Colonic mucosa (tissue), 4 donors: Measurements from ENCODE around the gene RAB3IP. TPM values are rescaled to one million over a fixed set of nuclear protein-coding genes. Genes with fewer than 3 reads are reported as not detected.
A peak's percentile ranks its signal among the peaks of the same experiment; 100 is the strongest.

Experiments
- DNase-seq: peaks from one replicate; pipeline ENCODE4 v3.0.0-alpha.2; 2020
- H3K27ac ChIP-seq: fragments of 200-600 bp; one replicate; pipeline ENCODE4 v1.8.0; 2021
- H3K27me3 ChIP-seq: fragments of 200-600 bp; one replicate; pipeline ENCODE4 v1.8.0; 2021
- H3K36me3 ChIP-seq: fragments of 200-600 bp; one replicate; pipeline ENCODE4 v1.8.0; 2021
- H3K4me1 ChIP-seq: fragments of 200-600 bp; one replicate; pipeline ENCODE4 v1.8.0; 2021; ENCODE audit warnings: mild to moderate bottlenecking
- H3K4me3 ChIP-seq: fragments of 200-600 bp; one replicate; pipeline ENCODE4 v1.8.0; 2021
- H3K9ac ChIP-seq, 2 donors: one replicate each; pipeline ENCODE4 v1.7.0; 2013; ENCODE audit warnings: control low read depth in 2 of 2, low read depth in 2 of 2, low read length in 2 of 2
- H3K9me3 ChIP-seq: fragments of 200-600 bp; one replicate; pipeline ENCODE4 v1.8.0; 2021
- CTCF ChIP-seq: fragments of 200-600 bp; IDR thresholded peaks from one replicate; pipeline ENCODE4 v1.8.0; 2022; ENCODE audit warnings: antibody characterized with exemption, mild to moderate bottlenecking
- intact Hi-C: fragments of 100-400 bp; cut with DNase I; formaldehyde crosslinking; loops from one replicate; pipeline ENCODE4 v1.14.1; 2022
- total RNA-seq, 2 donors: library from RNA; stranded (reverse); fragmentation: NEBNext Ultra II Directional in 1 of 2; extraction: Animal tissue kit (Norgen Biotek cat#: 25700) in 1 of 2; gene quantifications; one replicate each; pipeline ENCODE4 v1.2.1, GENCODE V29; 2021
- donor health status: healthy.
- donor health status: DM: no; HTN: no; CAD: no.
- donor health status: DM: no; HTN: no; CAD: no.

The RAB3IP gene
- total RNA-seq, 2 donors from 2014 or later, result 34.5 to 43.6 TPM

GRCh38 chr12:69836015-69836414 is 97.4 kb downstream of the RAB3IP start:
- intact Hi-C loops, result no loop called here
- no peak for TF ChIP-seq CTCF
- no peak for DNase-seq
- H3K9ac ChIP-seq, result no peak overlapping the region
- no peak overlapping the region for H3K4me3 ChIP-seq
- no peaks in the 10 kb centered on the region for H3K36me3 ChIP-seq
- H3K4me1 ChIP-seq, result no peaks in the 10 kb centered on the region
- no peak overlapping the region for H3K27ac ChIP-seq
- no peaks in the 10 kb centered on the region for H3K27me3 ChIP-seq
- H3K9me3 ChIP-seq, result no peaks in the 10 kb centered on the region

GRCh38 chr12:69837191-69837590 is 98.5 kb downstream of the RAB3IP start:
- no peak for DNase-seq
- Histone ChIP-seq H3K36me3 (no peaks in the 10 kb centered on the region), H3K9ac (no peak overlapping the region), H3K4me1 (no peaks in the 10 kb centered on the region), H3K27ac (peak overlapping the region; percentile 5), H3K27me3 (no peaks in the 10 kb centered on the region), H3K4me3 (no peak overlapping the region), H3K9me3 (no peaks in the 10 kb centered on the region)
- TF ChIP-seq CTCF, result no peak
- intact Hi-C loops, result no loop called here

GRCh38 chr12:69837657-69838415 is 99.2 kb downstream of the RAB3IP start:
- no peak overlapping the region for H3K4me3 ChIP-seq
- peak; percentile 59 for DNase-seq
- peak overlapping the region in 1 of 2 donors; percentile 39 for H3K9ac ChIP-seq
- no peaks in the 10 kb centered on the region for H3K9me3 ChIP-seq
- TF ChIP-seq CTCF, result no peak
- H3K4me1 ChIP-seq, result no peaks in the 10 kb centered on the region
- intact Hi-C loops, result no loop called here
- no peaks in the 10 kb centered on the region for H3K27me3 ChIP-seq
- peak overlapping the region; percentile 5 for H3K27ac ChIP-seq
- no peaks in the 10 kb centered on the region for H3K36me3 ChIP-seq

GRCh38 chr12:69840727-69841126 is 102.1 kb downstream of the RAB3IP start:
- DNase-seq, result no peak
- H3K9me3 ChIP-seq, result no peaks in the 10 kb centered on the region
- TF ChIP-seq CTCF, result no peak
- H3K27ac ChIP-seq, result no peak overlapping the region
- no peak overlapping the region for H3K4me3 ChIP-seq
- no peaks in the 10 kb centered on the region for H3K27me3 ChIP-seq
- H3K36me3 ChIP-seq, result no peaks in the 10 kb centered on the region
- intact Hi-C loops, result no loop called here
- no peaks in the 10 kb centered on the region for H3K4me1 ChIP-seq
- no peak overlapping the region for H3K9ac ChIP-seq

GRCh38 chr12:69843608-69844007 is 104.9 kb downstream of the RAB3IP start:
- intact Hi-C loops, result no loop called here
- no peaks in the 10 kb centered on the region for H3K27me3 ChIP-seq
- DNase-seq, result no peak
- no peak overlapping the region for H3K9ac ChIP-seq
- H3K9me3 ChIP-seq, result no peaks in the 10 kb centered on the region
- TF ChIP-seq CTCF, result no peak
- no peaks in the 10 kb centered on the region for H3K36me3 ChIP-seq
- no peaks in the 10 kb centered on the region for H3K4me1 ChIP-seq
- H3K4me3 ChIP-seq, result no peak overlapping the region
- no peak overlapping the region for H3K27ac ChIP-seq
